OCI-LY3 (cell line): ENCODE measurements around the gene RPS6KA6.

Experiments
- H2AFZ ChIP-seq: fragments of 200-600, 300-600 bp; shearing (Covaris generic); 2 replicates; pipeline ENCODE4 v1.6.0; 2014; ENCODE audit warnings: antibody characterized with exemption, low read depth, low read length
- H3K27ac ChIP-seq: fragments of 200-600, 300-600 bp; sonication (generic); 2 replicates; pipeline ENCODE4 v1.5.1; 2014; ENCODE audit warnings: mild to moderate bottlenecking, low read length, moderate library complexity, mixed read lengths
- H3K27me3 ChIP-seq: fragments of 200-600, 300-600 bp; sonication (generic); 2 replicates; pipeline ENCODE4 v1.6.1; 2014; ENCODE audit warnings: low read depth, low read length, mixed read lengths
- H3K36me3 ChIP-seq: fragments of 200-600, 300-600 bp; sonication (generic); replicated peaks from 2 replicates; pipeline ENCODE3; 2014; ENCODE audit warnings: low read depth, low read length, mixed read lengths
- H3K4me1 ChIP-seq: fragments of 300-600, 200-600 bp; sonication (generic); 2 replicates; pipeline ENCODE4 v1.6.1; 2014; ENCODE audit warnings: low read length, mixed read lengths
- H3K4me2 ChIP-seq: fragments of 200-600, 300-600 bp; sonication (generic); 2 replicates; pipeline ENCODE4 v1.6.1; 2014; ENCODE audit warnings: low read length, mixed read lengths
- H3K4me3 ChIP-seq: fragments of 300-600, 200-600 bp; sonication (generic); 2 replicates; pipeline ENCODE4 v1.5.1; 2014; ENCODE audit warnings: antibody characterized with exemption, mild to moderate bottlenecking, low read length, moderate library complexity
- H3K79me2 ChIP-seq: fragments of 300-600, 200-600 bp; shearing (Covaris generic); 2 replicates; pipeline ENCODE4 v1.6.1; 2014; ENCODE audit warnings: mild to moderate bottlenecking, low read length, mixed read lengths
- H3K9ac ChIP-seq: fragments of 300-600, 200-600 bp; shearing (Covaris generic); 2 replicates; pipeline ENCODE4 v1.6.0; 2014; ENCODE audit warnings: mild to moderate bottlenecking, low read length, moderate library complexity
- H3K9me3 ChIP-seq: fragments of 200-600, 300-600 bp; shearing (Covaris generic); 2 replicates; pipeline ENCODE4 v1.6.1; 2014; ENCODE audit warnings: low read length, mixed read lengths; ENCODE audit not compliant: insufficient read depth
- H4K20me1 ChIP-seq: fragments of 200-600, 300-600 bp; sonication (generic); 2 replicates; pipeline ENCODE4 v1.6.1; 2016; ENCODE audit warnings: low read length, mixed read lengths; ENCODE audit not compliant: insufficient read depth
- EZH2phosphoT487 ChIP-seq: fragments of 200-600 bp; shearing (Covaris generic); IDR thresholded peaks from 2 replicates; pipeline ENCODE4 v1.6.1; 2018; ENCODE audit warnings: antibody characterized with exemption, mixed run types, low read depth
- TF ChIP-seq, protein P1 (sequence below): fragments of 200-600, 300-600 bp; sonication (generic); IDR thresholded peaks from 2 replicates; pipeline ENCODE4 v1.5.1; 2014; ENCODE audit warnings: antibody characterized with exemption, low read length, low read depth

RPS6KA6 gene

DNA sequence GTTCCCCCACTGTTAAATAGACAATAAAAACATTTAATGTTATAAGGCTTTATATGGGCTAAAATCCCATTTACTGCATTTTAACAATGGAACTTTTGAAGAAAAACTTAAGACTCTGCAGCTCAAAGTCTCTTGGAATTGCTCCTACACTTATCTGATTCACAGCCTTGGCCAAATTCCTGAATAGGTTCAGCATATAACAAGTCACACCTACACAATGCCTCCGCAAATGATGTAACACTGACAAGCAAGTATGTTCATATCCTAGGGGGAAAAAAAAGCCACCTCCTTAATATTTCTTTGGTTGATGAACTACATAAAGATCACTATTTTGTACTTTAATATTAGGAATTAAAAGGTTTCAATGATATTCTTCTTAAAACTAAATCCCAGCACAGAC is 34.5 kb downstream of the RPS6KA6 start:
- Histone ChIP-seq H3K4me3 (no peak overlapping the region), H3K36me3 (no peaks in the 10 kb centered on the region), H2AFZ (no peak overlapping the region), H3K4me1 (no peaks in the 10 kb centered on the region), H3K4me2 (no peak overlapping the region), H3K79me2 (no peaks in the 10 kb centered on the region), H3K9me3 (no peaks in the 10 kb centered on the region), H4K20me1 (no peaks in the 10 kb centered on the region), H3K9ac (no peak overlapping the region), H3K27ac (no peak overlapping the region), H3K27me3 (no peaks in the 10 kb centered on the region; the same call in 1 of the 2 replicates)
- TF ChIP-seq, protein P1, sequence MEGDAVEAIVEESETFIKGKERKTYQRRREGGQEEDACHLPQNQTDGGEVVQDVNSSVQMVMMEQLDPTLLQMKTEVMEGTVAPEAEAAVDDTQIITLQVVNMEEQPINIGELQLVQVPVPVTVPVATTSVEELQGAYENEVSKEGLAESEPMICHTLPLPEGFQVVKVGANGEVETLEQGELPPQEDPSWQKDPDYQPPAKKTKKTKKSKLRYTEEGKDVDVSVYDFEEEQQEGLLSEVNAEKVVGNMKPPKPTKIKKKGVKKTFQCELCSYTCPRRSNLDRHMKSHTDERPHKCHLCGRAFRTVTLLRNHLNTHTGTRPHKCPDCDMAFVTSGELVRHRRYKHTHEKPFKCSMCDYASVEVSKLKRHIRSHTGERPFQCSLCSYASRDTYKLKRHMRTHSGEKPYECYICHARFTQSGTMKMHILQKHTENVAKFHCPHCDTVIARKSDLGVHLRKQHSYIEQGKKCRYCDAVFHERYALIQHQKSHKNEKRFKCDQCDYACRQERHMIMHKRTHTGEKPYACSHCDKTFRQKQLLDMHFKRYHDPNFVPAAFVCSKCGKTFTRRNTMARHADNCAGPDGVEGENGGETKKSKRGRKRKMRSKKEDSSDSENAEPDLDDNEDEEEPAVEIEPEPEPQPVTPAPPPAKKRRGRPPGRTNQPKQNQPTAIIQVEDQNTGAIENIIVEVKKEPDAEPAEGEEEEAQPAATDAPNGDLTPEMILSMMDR: no peak
- no peak for TF ChIP-seq EZH2phosphoT487

DNA sequence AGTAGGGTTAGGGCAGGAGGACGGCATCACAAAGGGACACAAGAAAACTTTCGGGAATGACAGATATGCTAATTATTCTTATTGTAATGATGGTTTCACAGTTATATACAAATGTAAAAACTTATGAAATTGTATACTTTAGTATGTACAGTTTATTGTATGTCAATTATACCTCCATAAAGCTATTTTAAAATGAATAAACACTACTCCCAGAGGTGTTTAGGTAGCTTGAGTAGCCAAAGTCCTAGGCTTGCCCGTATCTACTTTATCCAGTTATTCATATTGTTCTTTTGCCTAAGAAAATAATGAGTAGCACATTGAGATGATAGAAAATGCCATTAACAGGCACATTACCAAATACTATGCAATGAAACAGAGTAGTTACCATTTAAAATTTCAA is 43.0 kb downstream of the RPS6KA6 start:
- Histone ChIP-seq H3K4me3 (no peak overlapping the region), H3K36me3 (no peaks in the 10 kb centered on the region), H3K27me3 (no peaks in the 10 kb centered on the region), H2AFZ (no peak overlapping the region), H3K9me3 (no peaks in the 10 kb centered on the region), H3K4me2 (no peak overlapping the region), H3K9ac (no peak overlapping the region), H3K27ac (no peak overlapping the region), H3K4me1 (peaks cover 4% of the 10 kb centered on the region; the same call in 1 of the 2 replicates), H4K20me1 (no peaks in the 10 kb centered on the region), H3K79me2 (no peaks in the 10 kb centered on the region)
- TF ChIP-seq, protein P1: no peak
- no peak for TF ChIP-seq EZH2phosphoT487

DNA sequence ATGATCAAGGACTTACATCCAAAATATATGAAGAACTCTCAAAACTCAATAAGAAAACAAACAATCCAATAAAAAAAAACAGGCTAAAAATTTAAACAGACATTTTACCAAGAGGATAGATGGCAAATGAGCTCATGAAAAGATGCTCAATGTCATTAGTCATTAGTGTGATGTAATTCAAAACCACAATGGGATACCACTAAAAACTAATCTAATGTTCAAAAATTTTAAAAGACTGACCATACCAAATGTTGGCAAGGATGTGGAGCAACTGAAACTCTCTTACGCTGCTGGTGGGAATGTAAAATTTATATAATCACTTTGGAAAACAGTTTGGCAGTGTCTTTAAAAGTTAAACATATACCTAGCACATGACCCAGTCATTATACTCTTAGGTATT is 43.7 kb downstream of the RPS6KA6 start:
- H3K9me3 ChIP-seq: no peaks in the 10 kb centered on the region
- no peak overlapping the region for H3K4me3 ChIP-seq
- no peaks in the 10 kb centered on the region for H3K27me3 ChIP-seq
- H3K79me2 ChIP-seq: no peaks in the 10 kb centered on the region
- H2AFZ ChIP-seq: no peak overlapping the region
- H4K20me1 ChIP-seq: no peaks in the 10 kb centered on the region
- H3K36me3 ChIP-seq: no peaks in the 10 kb centered on the region
- TF ChIP-seq, protein P1: no peak
- H3K9ac ChIP-seq: no peak overlapping the region
- no peak overlapping the region for H3K4me2 ChIP-seq
- H3K27ac ChIP-seq: no peak overlapping the region
- peaks cover 4% of the 10 kb centered on the region; the same call in 1 of the 2 replicates for H3K4me1 ChIP-seq

DNA sequence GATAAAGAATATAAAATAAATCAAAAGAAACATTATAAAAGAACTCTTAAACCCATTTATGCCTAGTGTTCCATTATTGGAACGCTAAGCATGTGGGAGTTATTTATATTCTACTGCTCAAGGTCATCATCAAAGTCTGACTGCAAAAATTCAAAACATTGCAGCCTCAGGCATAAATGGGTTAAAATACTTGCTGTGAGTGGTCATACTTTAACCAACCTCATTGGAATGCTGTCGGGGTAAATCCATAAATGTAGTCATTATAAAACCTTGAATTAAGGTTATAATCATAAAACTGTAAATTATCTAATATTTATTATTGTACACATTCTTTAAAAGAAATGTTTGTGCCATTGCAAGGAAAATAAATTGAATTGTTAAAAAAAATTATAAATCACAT is 55.0 kb downstream of the RPS6KA6 start:
- H2AFZ ChIP-seq: no peak overlapping the region
- no peak overlapping the region for H3K27ac ChIP-seq
- no peaks in the 10 kb centered on the region for H3K27me3 ChIP-seq

More for the DNA sequence above, 55.0 kb downstream of the RPS6KA6 start:
- no peak overlapping the region for H3K4me2 ChIP-seq
- H3K36me3 ChIP-seq: no peaks in the 10 kb centered on the region
- H4K20me1 ChIP-seq: no peaks in the 10 kb centered on the region
- H3K9me3 ChIP-seq: no peaks in the 10 kb centered on the region
- no peaks in the 10 kb centered on the region for H3K79me2 ChIP-seq
- no peak for TF ChIP-seq EZH2phosphoT487
- TF ChIP-seq, protein P1: no peak
- H3K4me1 ChIP-seq: no peaks in the 10 kb centered on the region
- no peak overlapping the region for H3K4me3 ChIP-seq
- no peak overlapping the region for H3K9ac ChIP-seq
